Measurements from ENCODE around the gene CDON.
"Not testable (repeated sequence)": the region's sequence is repeated elsewhere in the genome, so short reads cannot be mapped to it uniquely, and the experiment has no call there.

- TF ChIP-seq POLR2AphosphoS5 (IDR thresholded peaks at IDR 0.05; ENCODE audit: low read depth, low read length); CTCF (IDR thresholded peaks at IDR 0.05); EP300 (IDR thresholded peaks at IDR 0.05; ENCODE audit: borderline replicate concordance in 1 of 2, low read depth in 1 of 2, low read length in 1 of 2); TAF1 (IDR thresholded peaks at IDR 0.05; ENCODE audit: borderline replicate concordance, low read depth, low read length): not testable (repeated sequence)
These were observed 76.7 kb downstream of the CDON start for GRCh38 chr11:125985956-125986355.
